Activated T-helper 1 cell treated with anti-CD3 and anti-CD28 coated beads, Interleukin-12 subunit alpha, Interleukin-12 subunit beta, Interleukin-2, Interleukin-4 antibody, amounts not matched to agents 30 ng/mL and 10 ng/mL and 1 ng/mL, durations not matched to agents 14 hours and 24 hours and 36 hours (primary cell): ENCODE data around the gene ZNF555. TPM values are rescaled to one million over a fixed set of nuclear protein-coding genes. Genes with fewer than 3 reads are reported as not detected.
"Not testable (repeated sequence)": the region's sequence is repeated elsewhere in the genome, so short reads cannot be mapped to it uniquely, and the experiment has no call there.

Experiments used
- DNase-seq: peaks from one replicate; pipeline ENCODE4 v3.0.0; 2021; ENCODE audit warnings: low spot score
- H3K27ac Mint-ChIP-seq: one replicate; pipeline ENCODE4 v1.8.0; 2021; ENCODE audit warnings: mild to moderate bottlenecking, mixed read lengths
- H3K27me3 Mint-ChIP-seq: one replicate; pipeline ENCODE4 v1.8.0; 2022; ENCODE audit warnings: mild to moderate bottlenecking, moderate library complexity, mixed read lengths; ENCODE audit not compliant: insufficient read depth
- H3K36me3 Mint-ChIP-seq: one replicate; pipeline ENCODE4 v1.8.0; 2021; ENCODE audit warnings: low read depth, mixed read lengths
- H3K4me1 Mint-ChIP-seq: one replicate; pipeline ENCODE4 v1.8.0; 2021; ENCODE audit warnings: low read depth, mixed read lengths
- H3K4me3 Mint-ChIP-seq: one replicate; pipeline ENCODE4 v1.8.0; 2021; ENCODE audit warnings: mild to moderate bottlenecking, moderate library complexity, mixed read lengths
- H3K9me3 Mint-ChIP-seq: one replicate; pipeline ENCODE4 v1.8.0; 2021; ENCODE audit warnings: mixed read lengths
- intact Hi-C: fragments of 100-400 bp; cut with micrococcal nuclease; formaldehyde crosslinking; loops from one replicate; pipeline ENCODE4 v1.15.1; 2024
- total RNA-seq: library from RNA; stranded (reverse); gene quantifications from 2 replicates; pipeline ENCODE4 v1.2.3, GENCODE V29; 2022

ZNF555 gene
- total RNA-seq: 0.37 and 0.65 TPM in 2 replicates

GRCh38 chr19:2840794-2841791 lies at the start of gene ZNF555:
Gene ZNF555, plus strand, starts transcription at chr19:2841475. Its CDS starts 98 bp downstream, at chr19:2841573.
- peak; percentile 84 for DNase-seq
- Mint-ChIP-seq H3K27ac (no peak within 1 kb of the TSS), H3K9me3 (peaks cover 22% of the 10 kb centered on the region), H3K27me3 (peaks cover 12% of the 10 kb centered on the region), H3K4me1 (no peaks in the 10 kb centered on the region), H3K36me3 (peaks cover 2% of the 10 kb centered on the region), H3K4me3 (peak within 1 kb of the TSS; percentile 81)
- intact Hi-C loops: loop anchor here (1.0 kb wide), 3 partner anchors 22 to 59 kb away; partner anchors contain the start of genes SGTA, ZNF554 and ZNF57

GRCh38 chr19:2791876-2792275 lies 49.4 kb upstream of the ZNF555 start:
- H3K4me1 Mint-ChIP-seq: peaks cover 21% of the 10 kb centered on the region
- no peaks in the 10 kb centered on the region for H3K9me3 Mint-ChIP-seq
- no peak for DNase-seq
- H3K4me3 Mint-ChIP-seq: no peak overlapping the region
- H3K36me3 Mint-ChIP-seq: peaks cover 28% of the 10 kb centered on the region
- no peak overlapping the region for H3K27ac Mint-ChIP-seq
- H3K27me3 Mint-ChIP-seq: no peaks in the 10 kb centered on the region
- intact Hi-C loops: no loop called here

- Mint-ChIP-seq H3K36me3 (peaks cover 25% of the 10 kb centered on the region), H3K4me1 (peaks cover 13% of the 10 kb centered on the region)
- H3K27ac Mint-ChIP-seq, intact Hi-C loops, H3K4me3 Mint-ChIP-seq, DNase-seq, H3K27me3 Mint-ChIP-seq, H3K9me3 Mint-ChIP-seq: not testable (repeated sequence)
Observed at GRCh38 chr19:2792666-2793065, 48.6 kb upstream of the ZNF555 start.

GRCh38 chr19:2793126-2793525 lies 48.1 kb upstream of the ZNF555 start:
- H3K9me3 Mint-ChIP-seq: no peaks in the 10 kb centered on the region
- no peak overlapping the region for H3K27ac Mint-ChIP-seq
- peaks cover 8% of the 10 kb centered on the region for H3K4me1 Mint-ChIP-seq
- no peak overlapping the region for H3K4me3 Mint-ChIP-seq
- H3K27me3 Mint-ChIP-seq: no peaks in the 10 kb centered on the region
- intact Hi-C loops: no loop called here
- DNase-seq: no peak
- peaks cover 25% of the 10 kb centered on the region for H3K36me3 Mint-ChIP-seq

- Mint-ChIP-seq H3K36me3 (peaks cover 25% of the 10 kb centered on the region), H3K27me3 (no peaks in the 10 kb centered on the region), H3K4me3 (no peak overlapping the region), H3K27ac (no peak overlapping the region), H3K4me1 (peaks cover 6% of the 10 kb centered on the region), H3K9me3 (no peaks in the 10 kb centered on the region)
- intact Hi-C loops: no loop called here
- DNase-seq: no peak
Observed at GRCh38 chr19:2793577-2793976, 47.7 kb upstream of the ZNF555 start.

GRCh38 chr19:2795827-2796658 lies 45.2 kb upstream of the ZNF555 start:
- Mint-ChIP-seq H3K36me3 (peaks cover 25% of the 10 kb centered on the region), H3K27ac (no peak overlapping the region), H3K27me3 (no peaks in the 10 kb centered on the region), H3K9me3 (no peaks in the 10 kb centered on the region), H3K4me3 (no peak overlapping the region), H3K4me1 (no peaks in the 10 kb centered on the region)
- intact Hi-C loops: no loop called here
- no peak for DNase-seq

GRCh38 chr19:2796659-2797266 lies 44.5 kb upstream of the ZNF555 start:
- Mint-ChIP-seq H3K27me3 (no peaks in the 10 kb centered on the region), H3K4me3 (no peak overlapping the region), H3K4me1 (no peaks in the 10 kb centered on the region), H3K36me3 (peaks cover 26% of the 10 kb centered on the region), H3K9me3 (no peaks in the 10 kb centered on the region), H3K27ac (no peak overlapping the region)
- intact Hi-C loops: no loop called here
- DNase-seq: no peak

- no peaks in the 10 kb centered on the region for H3K9me3 Mint-ChIP-seq
- H3K4me1 Mint-ChIP-seq: no peaks in the 10 kb centered on the region
- peaks cover 24% of the 10 kb centered on the region for H3K36me3 Mint-ChIP-seq
- no peak for DNase-seq
- H3K27ac Mint-ChIP-seq: no peak overlapping the region
- intact Hi-C loops: no loop called here
- no peaks in the 10 kb centered on the region for H3K27me3 Mint-ChIP-seq
- no peak overlapping the region for H3K4me3 Mint-ChIP-seq
Observed at GRCh38 chr19:2797280-2797679, 44.0 kb upstream of the ZNF555 start.

GRCh38 chr19:2798158-2798685 lies 43.1 kb upstream of the ZNF555 start:
- H3K4me1 Mint-ChIP-seq: peaks cover 6% of the 10 kb centered on the region
- no peak overlapping the region for H3K4me3 Mint-ChIP-seq
- H3K36me3 Mint-ChIP-seq: peaks cover 30% of the 10 kb centered on the region
- DNase-seq: no peak
- no peak overlapping the region for H3K27ac Mint-ChIP-seq
- no peaks in the 10 kb centered on the region for H3K27me3 Mint-ChIP-seq
- H3K9me3 Mint-ChIP-seq: no peaks in the 10 kb centered on the region
- intact Hi-C loops: no loop called here

- H3K27me3 Mint-ChIP-seq: no peaks in the 10 kb centered on the region
- no peaks in the 10 kb centered on the region for H3K9me3 Mint-ChIP-seq
- H3K4me3 Mint-ChIP-seq: no peak overlapping the region
- DNase-seq: no peak
- intact Hi-C loops: no loop called here
- peaks cover 28% of the 10 kb centered on the region for H3K36me3 Mint-ChIP-seq
- peaks cover 6% of the 10 kb centered on the region for H3K4me1 Mint-ChIP-seq
- H3K27ac Mint-ChIP-seq: no peak overlapping the region
Observed at GRCh38 chr19:2798733-2799132, 42.5 kb upstream of the ZNF555 start.

- H3K4me3 Mint-ChIP-seq: no peak overlapping the region
- no peak overlapping the region for H3K27ac Mint-ChIP-seq
- DNase-seq: no peak
- H3K9me3 Mint-ChIP-seq: no peaks in the 10 kb centered on the region
- H3K4me1 Mint-ChIP-seq: peaks cover 6% of the 10 kb centered on the region
- peaks cover 26% of the 10 kb centered on the region for H3K36me3 Mint-ChIP-seq
- intact Hi-C loops: no loop called here
- H3K27me3 Mint-ChIP-seq: no peaks in the 10 kb centered on the region
Observed at GRCh38 chr19:2799273-2800020, 41.8 kb upstream of the ZNF555 start.

GRCh38 chr19:2800506-2800905 lies 40.8 kb upstream of the ZNF555 start:
- H3K27me3 Mint-ChIP-seq: no peaks in the 10 kb centered on the region
- H3K4me3 Mint-ChIP-seq: no peak overlapping the region
- peaks cover 6% of the 10 kb centered on the region for H3K4me1 Mint-ChIP-seq
- no peak for DNase-seq
- intact Hi-C loops: no loop called here
- H3K9me3 Mint-ChIP-seq: no peaks in the 10 kb centered on the region
- H3K27ac Mint-ChIP-seq: no peak overlapping the region
- peaks cover 23% of the 10 kb centered on the region for H3K36me3 Mint-ChIP-seq
